K562 (cell line): ENCODE measurements around the gene PMM1. TPM values are rescaled to one million over a fixed set of nuclear protein-coding genes. Genes with fewer than 3 reads are reported as not detected.

Experiments used
- CBX1 ChIP-seq: sonication (generic); IDR thresholded peaks from 2 replicates; pipeline ENCODE4 v1.6.1; 2016; ENCODE audit warnings: antibody characterized with exemption, low read depth, mild to moderate bottlenecking
- HMG20B ChIP-seq: fragments of 250-450 bp; sonication (Bioruptor Pico); IDR thresholded peaks from 2 replicates; pipeline ENCODE4 v1.5.0; 2021; ENCODE audit warnings: mild to moderate bottlenecking
- MTF1 ChIP-seq: fragments of 250-450 bp; sonication (Bioruptor Pico); IDR thresholded peaks from 2 replicates; pipeline ENCODE4 v1.9.0; 2021; ENCODE audit warnings: moderate library complexity, mild to moderate bottlenecking, inconsistent platforms, borderline replicate concordance
- SMARCC2 ChIP-seq: fragments of 450-650 bp; IDR thresholded peaks from 2 replicates; pipeline ENCODE4 v1.6.1; 2017; ENCODE audit warnings: antibody characterized with exemption, moderate library complexity, mild to moderate bottlenecking, low read depth
- U2AF2 ChIP-seq: fragments of 200-400 bp; formaldehyde crosslinking; optimal IDR thresholded peaks from 2 replicates; pipeline ENCODE3; 2017; ENCODE audit warnings: low read depth, mild to moderate bottlenecking, low read length
- ZNF140 ChIP-seq: fragments of 250-450 bp; sonication (Bioruptor Pico); IDR thresholded peaks from 2 replicates; pipeline ENCODE4 v1.8.0; 2021; ENCODE audit warnings: moderate library complexity, mild to moderate bottlenecking, inconsistent platforms
- ZNF239 ChIP-seq: fragments of 250-450 bp; sonication (Bioruptor Pico); IDR thresholded peaks from 2 replicates; pipeline ENCODE4 v1.4.0; 2020; ENCODE audit warnings: mild to moderate bottlenecking
- ZSCAN29 ChIP-seq: fragments of 450-650 bp; IDR thresholded peaks from 2 replicates; pipeline ENCODE4 v1.6.1; 2017
- polyA plus RNA-seq, 8 experiments: library from polyadenylated mRNA; depleted of rRNA in 4 of 8; stranded (reverse) in 5 of 8; unstranded in 3 of 8; fragments of >200 nt; fragmentation: Nextera tagmentation in 2 of 8; fragmentation: Illumina TruSeq in 1 of 8; extraction: Ambion mirVana in 2 of 8; extraction: Trizol in 1 of 8; gene quantifications; 2 replicates each; pipeline versions ENCODE4 v1.2.1 to v1.2.3, GENCODE V29; 2011 to 2014; ENCODE audit warnings: inconsistent platforms in 1 of 8, missing spikeins in 1 of 8
- total RNA-seq, 7 experiments: library from RNA; depleted of rRNA in 6 of 7; stranded (reverse); fragments of >200 nt in 6 of 7; fragmentation: Illumina TruSeq in 2 of 7; extraction: Trizol in 2 of 7; gene quantifications; 2 replicates each; pipeline versions ENCODE4 v1.2.1 to v1.2.3, GENCODE V29; 2011 to 2021; ENCODE audit warnings: low replicate concordance in 1 of 7
- TF ChIP-seq, protein P1 (sequence below): sonication (generic); formaldehyde crosslinking; IDR thresholded peaks from 2 replicates; pipeline ENCODE4 v1.8.0; 2022; ENCODE audit warnings: mild to moderate bottlenecking, missing genetic modification reagents
- TF ChIP-seq, protein P2 (sequence below), 2 experiments: fragments of 450-650 bp in 1 of 2; IDR thresholded peaks; 2 replicates each; pipeline ENCODE4 v1.6.1; 2011 to 2017; ENCODE audit warnings: low read depth in 2 of 2, antibody characterized with exemption in 1 of 2, borderline replicate concordance in 1 of 2, low read length in 1 of 2, mild to moderate bottlenecking in 1 of 2, mixed read lengths in 1 of 2; ENCODE audit not compliant: control insufficient read depth in 1 of 2
- TF ChIP-seq, protein P3 (sequence below): fragments of 200-800 bp; sonication (Bioruptor generic); IDR thresholded peaks from 2 replicates; pipeline ENCODE4 v1.6.1; 2016; ENCODE audit warnings: missing genetic modification characterization, missing compliant biosample characterization
- TF ChIP-seq, protein P4 (sequence below): sonication (generic); formaldehyde crosslinking; IDR thresholded peaks from 2 replicates; pipeline ENCODE4 v1.9.0; 2022; ENCODE audit warnings: mild to moderate bottlenecking, missing genetic modification reagents
- TF ChIP-seq, protein P5 (sequence below): fragments of 250-450 bp; sonication (Bioruptor Pico); IDR thresholded peaks from 2 replicates; pipeline ENCODE4 v1.8.0; 2022; ENCODE audit warnings: moderate library complexity, mild to moderate bottlenecking, inconsistent platforms
- TF ChIP-seq, protein P6 (sequence below): fragments of 250-450 bp; sonication (Bioruptor Pico); IDR thresholded peaks from 2 replicates; pipeline ENCODE4 v1.8.0; 2022; ENCODE audit warnings: inconsistent platforms, mild to moderate bottlenecking, moderate library complexity, borderline replicate concordance

The PMM1 gene
- total and polyA plus RNA-seq, 9 of the 15 experiments (the other 6 are each of a cell fraction or from before 2014, with no cell fraction given): 10.2 to 31.7 (median 20.3) TPM

DNA sequence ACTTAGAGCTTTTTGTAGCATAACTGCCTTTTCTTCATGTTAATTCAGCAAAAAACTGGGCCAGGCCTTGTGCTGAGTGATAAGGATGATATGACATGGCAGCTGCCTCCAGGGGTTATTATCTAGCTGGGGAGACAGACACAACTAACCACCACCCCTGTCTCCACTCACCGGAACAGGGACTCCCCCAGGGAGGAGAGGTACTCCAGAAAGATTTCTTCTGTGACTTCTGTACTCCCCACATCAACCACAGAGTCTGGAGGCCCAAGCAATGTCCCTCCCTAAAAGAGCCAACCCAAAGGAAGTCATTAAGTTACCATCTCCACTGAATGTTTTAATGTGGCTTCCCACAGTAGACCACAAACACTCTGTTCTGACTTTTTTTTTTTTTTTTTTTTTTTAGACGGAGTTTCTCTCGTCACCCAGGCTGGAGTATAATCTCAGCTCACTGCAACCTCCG is 14.3 kb upstream of the PMM1 start (continued):
- TF ChIP-seq, protein P1, sequence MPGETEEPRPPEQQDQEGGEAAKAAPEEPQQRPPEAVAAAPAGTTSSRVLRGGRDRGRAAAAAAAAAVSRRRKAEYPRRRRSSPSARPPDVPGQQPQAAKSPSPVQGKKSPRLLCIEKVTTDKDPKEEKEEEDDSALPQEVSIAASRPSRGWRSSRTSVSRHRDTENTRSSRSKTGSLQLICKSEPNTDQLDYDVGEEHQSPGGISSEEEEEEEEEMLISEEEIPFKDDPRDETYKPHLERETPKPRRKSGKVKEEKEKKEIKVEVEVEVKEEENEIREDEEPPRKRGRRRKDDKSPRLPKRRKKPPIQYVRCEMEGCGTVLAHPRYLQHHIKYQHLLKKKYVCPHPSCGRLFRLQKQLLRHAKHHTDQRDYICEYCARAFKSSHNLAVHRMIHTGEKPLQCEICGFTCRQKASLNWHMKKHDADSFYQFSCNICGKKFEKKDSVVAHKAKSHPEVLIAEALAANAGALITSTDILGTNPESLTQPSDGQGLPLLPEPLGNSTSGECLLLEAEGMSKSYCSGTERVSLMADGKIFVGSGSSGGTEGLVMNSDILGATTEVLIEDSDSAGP (CRISPR knock-in tag): no peak
- TF ChIP-seq ZNF140 (CRISPR knock-in tag) (no peak), CBX1 (no peak), MTF1 (CRISPR knock-in tag) (no peak), SMARCC2 (0 out of 2 replicates have a peak, but pooled peaks have one; percentile 45), U2AF2 (no peak), ZNF239 (no peak), ZSCAN29 (no peak), HMG20B (no peak)
- TF ChIP-seq, protein P2, sequence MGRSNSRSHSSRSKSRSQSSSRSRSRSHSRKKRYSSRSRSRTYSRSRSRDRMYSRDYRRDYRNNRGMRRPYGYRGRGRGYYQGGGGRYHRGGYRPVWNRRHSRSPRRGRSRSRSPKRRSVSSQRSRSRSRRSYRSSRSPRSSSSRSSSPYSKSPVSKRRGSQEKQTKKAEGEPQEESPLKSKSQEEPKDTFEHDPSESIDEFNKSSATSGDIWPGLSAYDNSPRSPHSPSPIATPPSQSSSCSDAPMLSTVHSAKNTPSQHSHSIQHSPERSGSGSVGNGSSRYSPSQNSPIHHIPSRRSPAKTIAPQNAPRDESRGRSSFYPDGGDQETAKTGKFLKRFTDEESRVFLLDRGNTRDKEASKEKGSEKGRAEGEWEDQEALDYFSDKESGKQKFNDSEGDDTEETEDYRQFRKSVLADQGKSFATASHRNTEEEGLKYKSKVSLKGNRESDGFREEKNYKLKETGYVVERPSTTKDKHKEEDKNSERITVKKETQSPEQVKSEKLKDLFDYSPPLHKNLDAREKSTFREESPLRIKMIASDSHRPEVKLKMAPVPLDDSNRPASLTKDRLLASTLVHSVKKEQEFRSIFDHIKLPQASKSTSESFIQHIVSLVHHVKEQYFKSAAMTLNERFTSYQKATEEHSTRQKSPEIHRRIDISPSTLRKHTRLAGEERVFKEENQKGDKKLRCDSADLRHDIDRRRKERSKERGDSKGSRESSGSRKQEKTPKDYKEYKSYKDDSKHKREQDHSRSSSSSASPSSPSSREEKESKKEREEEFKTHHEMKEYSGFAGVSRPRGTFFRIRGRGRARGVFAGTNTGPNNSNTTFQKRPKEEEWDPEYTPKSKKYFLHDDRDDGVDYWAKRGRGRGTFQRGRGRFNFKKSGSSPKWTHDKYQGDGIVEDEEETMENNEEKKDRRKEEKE (IDR thresholded peaks at IDR 0.05; ENCODE audit: borderline replicate concordance in 1 of 2, control insufficient read depth in 1 of 2, low read depth in 2 of 2, low read length in 1 of 2): no peak
- TF ChIP-seq, protein P3, sequence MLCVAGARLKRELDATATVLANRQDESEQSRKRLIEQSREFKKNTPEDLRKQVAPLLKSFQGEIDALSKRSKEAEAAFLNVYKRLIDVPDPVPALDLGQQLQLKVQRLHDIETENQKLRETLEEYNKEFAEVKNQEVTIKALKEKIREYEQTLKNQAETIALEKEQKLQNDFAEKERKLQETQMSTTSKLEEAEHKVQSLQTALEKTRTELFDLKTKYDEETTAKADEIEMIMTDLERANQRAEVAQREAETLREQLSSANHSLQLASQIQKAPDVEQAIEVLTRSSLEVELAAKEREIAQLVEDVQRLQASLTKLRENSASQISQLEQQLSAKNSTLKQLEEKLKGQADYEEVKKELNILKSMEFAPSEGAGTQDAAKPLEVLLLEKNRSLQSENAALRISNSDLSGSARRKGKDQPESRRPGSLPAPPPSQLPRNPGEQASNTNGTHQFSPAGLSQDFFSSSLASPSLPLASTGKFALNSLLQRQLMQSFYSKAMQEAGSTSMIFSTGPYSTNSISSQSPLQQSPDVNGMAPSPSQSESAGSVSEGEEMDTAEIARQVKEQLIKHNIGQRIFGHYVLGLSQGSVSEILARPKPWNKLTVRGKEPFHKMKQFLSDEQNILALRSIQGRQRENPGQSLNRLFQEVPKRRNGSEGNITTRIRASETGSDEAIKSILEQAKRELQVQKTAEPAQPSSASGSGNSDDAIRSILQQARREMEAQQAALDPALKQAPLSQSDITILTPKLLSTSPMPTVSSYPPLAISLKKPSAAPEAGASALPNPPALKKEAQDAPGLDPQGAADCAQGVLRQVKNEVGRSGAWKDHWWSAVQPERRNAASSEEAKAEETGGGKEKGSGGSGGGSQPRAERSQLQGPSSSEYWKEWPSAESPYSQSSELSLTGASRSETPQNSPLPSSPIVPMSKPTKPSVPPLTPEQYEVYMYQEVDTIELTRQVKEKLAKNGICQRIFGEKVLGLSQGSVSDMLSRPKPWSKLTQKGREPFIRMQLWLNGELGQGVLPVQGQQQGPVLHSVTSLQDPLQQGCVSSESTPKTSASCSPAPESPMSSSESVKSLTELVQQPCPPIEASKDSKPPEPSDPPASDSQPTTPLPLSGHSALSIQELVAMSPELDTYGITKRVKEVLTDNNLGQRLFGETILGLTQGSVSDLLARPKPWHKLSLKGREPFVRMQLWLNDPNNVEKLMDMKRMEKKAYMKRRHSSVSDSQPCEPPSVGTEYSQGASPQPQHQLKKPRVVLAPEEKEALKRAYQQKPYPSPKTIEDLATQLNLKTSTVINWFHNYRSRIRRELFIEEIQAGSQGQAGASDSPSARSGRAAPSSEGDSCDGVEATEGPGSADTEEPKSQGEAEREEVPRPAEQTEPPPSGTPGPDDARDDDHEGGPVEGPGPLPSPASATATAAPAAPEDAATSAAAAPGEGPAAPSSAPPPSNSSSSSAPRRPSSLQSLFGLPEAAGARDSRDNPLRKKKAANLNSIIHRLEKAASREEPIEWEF (CRISPR knock-in tag): no peak
- TF ChIP-seq, protein P4, sequence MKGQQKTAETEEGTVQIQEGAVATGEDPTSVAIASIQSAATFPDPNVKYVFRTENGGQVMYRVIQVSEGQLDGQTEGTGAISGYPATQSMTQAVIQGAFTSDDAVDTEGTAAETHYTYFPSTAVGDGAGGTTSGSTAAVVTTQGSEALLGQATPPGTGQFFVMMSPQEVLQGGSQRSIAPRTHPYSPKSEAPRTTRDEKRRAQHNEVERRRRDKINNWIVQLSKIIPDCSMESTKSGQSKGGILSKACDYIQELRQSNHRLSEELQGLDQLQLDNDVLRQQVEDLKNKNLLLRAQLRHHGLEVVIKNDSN (CRISPR knock-in tag): no peak
- TF ChIP-seq, protein P5, sequence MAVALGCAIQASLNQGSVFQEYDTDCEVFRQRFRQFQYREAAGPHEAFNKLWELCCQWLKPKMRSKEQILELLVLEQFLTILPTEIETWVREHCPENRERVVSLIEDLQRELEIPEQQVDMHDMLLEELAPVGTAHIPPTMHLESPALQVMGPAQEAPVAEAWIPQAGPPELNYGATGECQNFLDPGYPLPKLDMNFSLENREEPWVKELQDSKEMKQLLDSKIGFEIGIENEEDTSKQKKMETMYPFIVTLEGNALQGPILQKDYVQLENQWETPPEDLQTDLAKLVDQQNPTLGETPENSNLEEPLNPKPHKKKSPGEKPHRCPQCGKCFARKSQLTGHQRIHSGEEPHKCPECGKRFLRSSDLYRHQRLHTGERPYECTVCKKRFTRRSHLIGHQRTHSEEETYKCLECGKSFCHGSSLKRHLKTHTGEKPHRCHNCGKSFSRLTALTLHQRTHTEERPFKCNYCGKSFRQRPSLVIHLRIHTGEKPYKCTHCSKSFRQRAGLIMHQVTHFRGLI: no peak
- TF ChIP-seq, protein P6, sequence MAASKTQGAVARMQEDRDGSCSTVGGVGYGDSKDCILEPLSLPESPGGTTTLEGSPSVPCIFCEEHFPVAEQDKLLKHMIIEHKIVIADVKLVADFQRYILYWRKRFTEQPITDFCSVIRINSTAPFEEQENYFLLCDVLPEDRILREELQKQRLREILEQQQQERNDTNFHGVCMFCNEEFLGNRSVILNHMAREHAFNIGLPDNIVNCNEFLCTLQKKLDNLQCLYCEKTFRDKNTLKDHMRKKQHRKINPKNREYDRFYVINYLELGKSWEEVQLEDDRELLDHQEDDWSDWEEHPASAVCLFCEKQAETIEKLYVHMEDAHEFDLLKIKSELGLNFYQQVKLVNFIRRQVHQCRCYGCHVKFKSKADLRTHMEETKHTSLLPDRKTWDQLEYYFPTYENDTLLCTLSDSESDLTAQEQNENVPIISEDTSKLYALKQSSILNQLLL (CRISPR knock-in tag): no peak
